ENCODE data around the gene PTPN22. TPM values are rescaled to one million over a fixed set of nuclear protein-coding genes. Genes with fewer than 3 reads are reported as not detected.

PTPN22 gene
- total RNA-seq, 2 experiments from 2014 or later = 27.5 to 53.5 TPM

GRCh38 chr1:113783254-113784103 is 88.0 kb downstream of the PTPN22 start:
- Histone ChIP-seq H3K9me2 (ENCODE audit: insufficient read depth, low read length) (no peaks in the 10 kb centered on the region), H3K9me3 (ENCODE audit: low read length) (no peaks in the 10 kb centered on the region), H3K36me3 (ENCODE audit: insufficient read depth, low read length) (peaks cover 14% of the 10 kb centered on the region), H2AFZ (ENCODE audit: low read length) (no peak overlapping the region), H4K20me1 (ENCODE audit: insufficient read depth, low read length) (peaks cover 12% of the 10 kb centered on the region; the same call in 1 of the 2 replicates), H3K79me2 (ENCODE audit: insufficient read depth, low read depth, low read length) (peaks cover 86% of the 10 kb centered on the region), H3K4me2 (ENCODE audit: low read length) (peak overlapping the region; percentile 60), H3K4me1 (ENCODE audit: insufficient read depth, low read length, poor library complexity, severe bottlenecking) (peaks cover 33% of the 10 kb centered on the region), H3K27ac (ENCODE audit: low read depth, low read length, poor library complexity, severe bottlenecking) (peak overlapping the region; percentile 32), H3K4me3 (ENCODE audit: low read depth, low read length, poor library complexity, severe bottlenecking) (peak overlapping the region; percentile 6)
- peak; percentile 62 for DNase-seq (ENCODE audit: low spot score)
- BruUV-seq (replicated peaks) = no TSS peak
- intact Hi-C loops (cut with micrococcal nuclease; ENCODE audit: unreplicated experiment) = no loop called here
- CTCF ChIA-PET (ENCODE audit: unreplicated experiment) = interaction anchor here (1.5 kb wide), 1 partner anchor 24 kb away, joined by 5 read pairs; the partner anchor contains the start of gene PHTF1
- TF ChIP-seq CTCF (conservative IDR thresholded peaks at IDR 0.05; ENCODE audit: low read length) = no peak
- TF ChIP-seq EZH2phosphoT487 (IDR thresholded peaks at IDR 0.05; ENCODE audit: borderline replicate concordance, low read depth, low read length) = no peak
- POLR2A ChIA-PET = interaction anchor here (0.5 to 1.7 kb wide), 6 partner anchors 9 to 1376 kb away, joined by 3 to 5 read pairs (median 4); no protein-coding TSS in a partner anchor

GRCh38 chr1:113782406-113782805 is 89.1 kb downstream of the PTPN22 start:
- Histone ChIP-seq H3K4me1 (ENCODE audit: insufficient read depth, low read length, poor library complexity, severe bottlenecking) (peaks cover 33% of the 10 kb centered on the region), H4K20me1 (ENCODE audit: insufficient read depth, low read length) (peaks cover 12% of the 10 kb centered on the region; the same call in 1 of the 2 replicates), H2AFZ (ENCODE audit: low read length) (no peak overlapping the region), H3K4me3 (ENCODE audit: low read depth, low read length, poor library complexity, severe bottlenecking) (no peak overlapping the region), H3K9me2 (ENCODE audit: insufficient read depth, low read length) (no peaks in the 10 kb centered on the region), H3K36me3 (ENCODE audit: insufficient read depth, low read length) (peaks cover 18% of the 10 kb centered on the region), H3K9me3 (ENCODE audit: low read length) (no peaks in the 10 kb centered on the region), H3K79me2 (ENCODE audit: insufficient read depth, low read depth, low read length) (peaks cover 85% of the 10 kb centered on the region), H3K4me2 (ENCODE audit: low read length) (no peak overlapping the region), H3K27ac (ENCODE audit: low read depth, low read length, poor library complexity, severe bottlenecking) (no peak overlapping the region)
- no TSS peak for BruUV-seq (replicated peaks)
- no peak for DNase-seq (ENCODE audit: low spot score)
- CTCF ChIA-PET (ENCODE audit: unreplicated experiment) = no interaction called here
- POLR2A ChIA-PET = interaction anchor here (0.7 to 1.5 kb wide), 2 partner anchors 20 to 390 kb away, joined by 3 to 4 read pairs; no protein-coding TSS in a partner anchor
- intact Hi-C loops (cut with micrococcal nuclease; ENCODE audit: unreplicated experiment) = no loop called here
- TF ChIP-seq EZH2phosphoT487 (IDR thresholded peaks at IDR 0.05; ENCODE audit: borderline replicate concordance, low read depth, low read length) (no peak), CTCF (conservative IDR thresholded peaks at IDR 0.05; ENCODE audit: low read length) (no peak)
